T-cell (primary cell): Measurements from ENCODE around the gene ASCC1. TPM values are rescaled to one million over a fixed set of nuclear protein-coding genes. Genes with fewer than 3 reads are reported as not detected.

Source experiments
- ATAC-seq, 4 experiments: fragments of 200-7000 bp in 3 of 4; fragments of 150-1000 bp in 1 of 4; cut with Tn5 transposase; replicated peaks in 1 of 4; 1 replicate in 3 of 4; 2 replicates in 1 of 4; pipeline ENCODE4 v1.10.0; 2021; ENCODE audit warnings: moderate library complexity in 3 of 4, mild to moderate bottlenecking in 2 of 4, moderate number of reproducible peaks in 1 of 4
- CTCF ChIA-PET, 2 donors: fragments of 300-600 bp; sonication (Branson Sonifier 250); formaldehyde crosslinking; loops; one replicate each; lab custom pipeline; 2022; ENCODE audit warnings: antibody characterized with exemption in 2 of 2; lab: Charles Lee
- POLR2A ChIA-PET, 2 donors: fragments of 300-600 bp; sonication (Branson Sonifier 250); formaldehyde crosslinking; loops; one replicate each; lab custom pipeline; 2022; ENCODE audit warnings: antibody characterized with exemption in 2 of 2; lab: Charles Lee
- DNase-seq, 35 experiments: peaks; one replicate each; pipeline versions ENCODE4 v3.0.0 to v3.0.0-alpha.2; 2013 to 2023
- H3K27ac ChIP-seq: one replicate; pipeline ENCODE4 v1.5.1; 2013; ENCODE audit warnings: low read length
- H3K27me3 ChIP-seq, 2 experiments: replicated peaks in 1 of 2; 1 replicate in 1 of 2; 2 replicates in 1 of 2; pipeline versions ENCODE4 v1.6.1 to v1.7.0; 2013; ENCODE audit warnings: low read length in 1 of 2, mixed read lengths in 1 of 2; ENCODE audit not compliant: control insufficient read depth in 2 of 2, insufficient read depth in 2 of 2; ENCODE audit errors: extremely low read depth in 1 of 2
- H3K36me3 ChIP-seq, 2 donors: 1 replicate in 1 of 2; 2 replicates in 1 of 2; pipeline versions ENCODE4 v1.6.1 to v1.7.0; 2013; ENCODE audit warnings: low read length in 1 of 2; ENCODE audit not compliant: control insufficient read depth in 2 of 2, insufficient read depth in 1 of 2; ENCODE audit errors: extremely low read depth in 1 of 2
- H3K4me1 ChIP-seq, 2 experiments: 1 replicate in 1 of 2; 2 replicates in 1 of 2; pipeline versions ENCODE4 v1.6.1 to v1.7.0; 2013; ENCODE audit warnings: low read length in 2 of 2, mixed read lengths in 1 of 2; ENCODE audit not compliant: insufficient read depth in 2 of 2, control insufficient read depth in 1 of 2; ENCODE audit errors: extremely low read depth in 1 of 2
- H3K4me3 ChIP-seq, 2 donors: 1 replicate in 1 of 2; 2 replicates in 1 of 2; pipeline versions ENCODE4 v1.5.1 to v1.7.0; 2013; ENCODE audit warnings: mild to moderate bottlenecking in 2 of 2, low read length in 1 of 2, moderate library complexity in 1 of 2; ENCODE audit not compliant: control insufficient read depth in 1 of 2; ENCODE audit errors: extremely low read depth in 1 of 2
- H3K9me3 ChIP-seq: 2 replicates; pipeline ENCODE4 v1.7.0; 2013
- H3K27ac Mint-ChIP-seq, 2 donors: one replicate each; pipeline ENCODE4 v1.8.0; 2020 to 2021; ENCODE audit warnings: mild to moderate bottlenecking in 2 of 2, mixed read lengths in 2 of 2
- H3K27me3 Mint-ChIP-seq, 2 donors: one replicate each; pipeline ENCODE4 v1.8.0; 2021 to 2022; ENCODE audit warnings: mixed read lengths in 2 of 2
- H3K36me3 Mint-ChIP-seq: one replicate; pipeline ENCODE4 v1.8.0; 2021; ENCODE audit warnings: mixed read lengths
- H3K4me1 Mint-ChIP-seq, 3 donors: one replicate each; pipeline ENCODE4 v1.8.0; 2020 to 2022; ENCODE audit warnings: mixed read lengths in 3 of 3, mild to moderate bottlenecking in 1 of 3
- H3K4me3 Mint-ChIP-seq, 3 donors: one replicate each; pipeline ENCODE4 v1.8.0; 2020 to 2022; ENCODE audit warnings: mild to moderate bottlenecking in 3 of 3, mixed read lengths in 3 of 3, moderate library complexity in 3 of 3
- H3K9me3 Mint-ChIP-seq, 3 donors: one replicate each; pipeline ENCODE4 v1.8.0; 2020 to 2022; ENCODE audit warnings: mixed read lengths in 3 of 3
- WGBS: methylation state at CpG from one replicate; pipeline ENCODE4 v1.1.5; 2013; ENCODE audit warnings: missing lambda C conversion rate; ENCODE audit not compliant: insufficient coverage; 5-methylcytosine and 5-hydroxymethylcytosine counted together
- total RNA-seq, 35 experiments: library from RNA in 6 of 35; stranded (reverse) in 6 of 35; fragments of 120-200 nt in 1 of 35; gene quantifications; one replicate each; pipeline versions ENCODE4 v1.2.1 to v1.2.4 and lab custom pipeline; 2013 to 2026

ASCC1 gene
- total RNA-seq, 5 donors from 2014 or later (not counting 1 experiment from before 2014, with no cell fraction given): 15.7 to 24.1 (median 21.7) TPM

DNA sequence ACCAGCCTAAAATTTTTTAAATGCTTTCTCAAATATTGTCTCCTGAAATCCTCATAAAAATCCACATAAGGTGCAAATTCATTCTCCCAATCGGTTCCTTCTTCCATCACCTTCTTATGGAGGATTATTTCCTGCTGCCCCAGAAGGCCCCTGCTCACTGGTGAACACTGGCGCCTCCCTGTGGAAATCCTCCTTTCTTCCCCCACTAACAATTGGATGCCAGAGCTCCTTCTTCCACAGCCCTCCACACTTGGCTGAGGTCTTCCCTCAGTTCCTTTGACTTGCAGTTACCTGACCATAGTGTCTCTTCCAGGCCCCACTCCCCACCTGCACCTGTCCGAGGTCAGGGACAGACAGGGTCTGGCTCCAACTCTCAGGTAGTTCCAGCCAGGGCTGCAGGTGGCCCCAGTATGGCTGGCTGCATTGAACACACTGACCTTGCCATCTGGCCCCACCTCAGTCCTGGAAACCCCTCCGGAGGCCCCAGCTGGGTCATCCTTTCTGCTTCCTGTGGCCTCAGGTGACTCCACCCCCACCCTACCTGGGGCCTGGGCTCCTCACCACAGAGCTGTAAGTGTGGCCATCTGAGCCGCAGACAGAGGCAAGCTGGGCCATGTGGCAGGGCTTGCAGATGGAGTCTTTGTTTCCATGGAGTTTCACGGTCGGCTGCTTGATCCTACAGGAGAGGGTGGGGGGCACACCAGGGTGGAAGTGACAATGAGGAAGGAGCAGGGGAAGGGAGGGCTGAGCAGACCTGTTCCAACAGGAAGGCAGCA lies 146.1 kb downstream of the ASCC1 start:
- POLR2A ChIA-PET: interaction anchor here in 1 of 2 donors (1.0 kb wide), 1 partner anchor 15 kb away, joined by 5 read pairs; no protein-coding TSS in a partner anchor
- peak in 1 of 35 experiments; percentile 18 for DNase-seq
- Histone ChIP-seq H3K27ac (peak overlapping the region; percentile 34), H3K4me3 (no peak overlapping the region), H3K36me3 (peaks cover 17 to 98% of the 10 kb centered on the region in 2 donors), H3K9me3 (no peaks in the 10 kb centered on the region), H3K27me3 (no peaks in the 10 kb centered on the region), H3K4me1 (peaks cover 0 to 52% of the 10 kb centered on the region in 2 experiments)
- 70% methylated on average over 6 of the region's 7 CpGs for WGBS
- Mint-ChIP-seq H3K4me3 (peak overlapping the region in 2 of 3 donors; percentile 11 to 46), H3K27me3 (no peaks in the 10 kb centered on the region), H3K9me3 (no peaks in the 10 kb centered on the region), H3K27ac (peak overlapping the region; percentile 66 to 84), H3K36me3 (peaks cover 44% of the 10 kb centered on the region), H3K4me1 (peaks cover 39 to 57% (median 50%) of the 10 kb centered on the region in 3 donors)
- ATAC-seq: no peak
- CTCF ChIA-PET: interaction anchor here in 1 of 2 donors (0.7 kb wide), 1 partner anchor 271 kb away, joined by 7 read pairs; no protein-coding TSS in a partner anchor

GRCh38 chr10:72068901-72069446 lies 147.1 kb downstream of the ASCC1 start:
- peak overlapping the region in 1 of 3 donors; percentile 46 for H3K4me3 Mint-ChIP-seq
- H3K9me3 Mint-ChIP-seq: no peaks in the 10 kb centered on the region

GRCh38 chr10:72068126-72068765 lies 147.8 kb downstream of the ASCC1 start:
- Histone ChIP-seq H3K9me3 (no peaks in the 10 kb centered on the region), H3K4me3 (no peak overlapping the region), H3K27me3 (no peaks in the 10 kb centered on the region), H3K36me3 (peaks cover 23 to 95% of the 10 kb centered on the region in 2 donors), H3K4me1 (peaks cover 0 to 36% of the 10 kb centered on the region in 2 experiments), H3K27ac (peak overlapping the region; percentile 22)
- peak overlapping the region in 1 of 2 donors; percentile 27 for H3K27ac Mint-ChIP-seq
- peaks cover 50% of the 10 kb centered on the region for H3K36me3 Mint-ChIP-seq
- no peak for DNase-seq
- H3K4me3 Mint-ChIP-seq: peak overlapping the region in 1 of 3 donors; percentile 46
- H3K4me1 Mint-ChIP-seq: peaks cover 24 to 42% (median 41%) of the 10 kb centered on the region in 3 donors
- H3K9me3 Mint-ChIP-seq: no peaks in the 10 kb centered on the region
- ATAC-seq: peak in 1 of 4 experiments; percentile 11
- ChIA-PET POLR2A (no interaction called here), CTCF (no interaction called here)
- WGBS: 96% methylated on average over 8 of the region's 11 CpGs
- no peaks in the 10 kb centered on the region for H3K27me3 Mint-ChIP-seq

More at GRCh38 chr10:72068901-72069446, 147.1 kb downstream of the ASCC1 start:
- H3K27me3 ChIP-seq: no peaks in the 10 kb centered on the region
- H3K4me3 ChIP-seq: no peak overlapping the region
- Mint-ChIP-seq H3K27ac (peak overlapping the region; percentile 76 to 84), H3K36me3 (peaks cover 47% of the 10 kb centered on the region), H3K27me3 (no peaks in the 10 kb centered on the region), H3K4me1 (peaks cover 32 to 48% (median 42%) of the 10 kb centered on the region in 3 donors)
- ChIA-PET CTCF (interaction anchor here in 1 of 2 donors (0.6 to 0.7 kb wide), 3 partner anchors 30 to 272 kb away, joined by 3 to 7 read pairs (median 3); no protein-coding TSS in a partner anchor), POLR2A (no interaction called here)
- WGBS: 85% methylated on average over 11 of the region's 12 CpGs
- H3K9me3 ChIP-seq: no peaks in the 10 kb centered on the region
- DNase-seq (no peak), ATAC-seq (no peak)
- peak overlapping the region; percentile 22 for H3K27ac ChIP-seq
- H3K4me1 ChIP-seq: peaks cover 0 to 43% of the 10 kb centered on the region in 2 experiments
- peaks cover 17 to 95% of the 10 kb centered on the region in 2 donors for H3K36me3 ChIP-seq

- Histone ChIP-seq H3K27me3 (no peaks in the 10 kb centered on the region), H3K4me1 (peaks cover 0 to 29% of the 10 kb centered on the region in 2 experiments), H3K4me3 (no peak overlapping the region), H3K27ac (no peak overlapping the region), H3K9me3 (no peaks in the 10 kb centered on the region), H3K36me3 (peaks cover 25 to 95% of the 10 kb centered on the region in 2 donors)
- H3K9me3 Mint-ChIP-seq: no peaks in the 10 kb centered on the region
- WGBS: 84% methylated on average over 12 of the region's 13 CpGs
- ATAC-seq (no peak), DNase-seq (no peak)
- ChIA-PET POLR2A (no interaction called here), CTCF (no interaction called here)
- peaks cover 53% of the 10 kb centered on the region for H3K36me3 Mint-ChIP-seq
- H3K27me3 Mint-ChIP-seq: no peaks in the 10 kb centered on the region
- peaks cover 20 to 39% (median 38%) of the 10 kb centered on the region in 3 donors for H3K4me1 Mint-ChIP-seq
- no peak overlapping the region for H3K4me3 Mint-ChIP-seq
- peak overlapping the region; percentile 22 to 23 for H3K27ac Mint-ChIP-seq
These were observed 148.5 kb downstream of the ASCC1 start for GRCh38 chr10:72067463-72068125.

DNA sequence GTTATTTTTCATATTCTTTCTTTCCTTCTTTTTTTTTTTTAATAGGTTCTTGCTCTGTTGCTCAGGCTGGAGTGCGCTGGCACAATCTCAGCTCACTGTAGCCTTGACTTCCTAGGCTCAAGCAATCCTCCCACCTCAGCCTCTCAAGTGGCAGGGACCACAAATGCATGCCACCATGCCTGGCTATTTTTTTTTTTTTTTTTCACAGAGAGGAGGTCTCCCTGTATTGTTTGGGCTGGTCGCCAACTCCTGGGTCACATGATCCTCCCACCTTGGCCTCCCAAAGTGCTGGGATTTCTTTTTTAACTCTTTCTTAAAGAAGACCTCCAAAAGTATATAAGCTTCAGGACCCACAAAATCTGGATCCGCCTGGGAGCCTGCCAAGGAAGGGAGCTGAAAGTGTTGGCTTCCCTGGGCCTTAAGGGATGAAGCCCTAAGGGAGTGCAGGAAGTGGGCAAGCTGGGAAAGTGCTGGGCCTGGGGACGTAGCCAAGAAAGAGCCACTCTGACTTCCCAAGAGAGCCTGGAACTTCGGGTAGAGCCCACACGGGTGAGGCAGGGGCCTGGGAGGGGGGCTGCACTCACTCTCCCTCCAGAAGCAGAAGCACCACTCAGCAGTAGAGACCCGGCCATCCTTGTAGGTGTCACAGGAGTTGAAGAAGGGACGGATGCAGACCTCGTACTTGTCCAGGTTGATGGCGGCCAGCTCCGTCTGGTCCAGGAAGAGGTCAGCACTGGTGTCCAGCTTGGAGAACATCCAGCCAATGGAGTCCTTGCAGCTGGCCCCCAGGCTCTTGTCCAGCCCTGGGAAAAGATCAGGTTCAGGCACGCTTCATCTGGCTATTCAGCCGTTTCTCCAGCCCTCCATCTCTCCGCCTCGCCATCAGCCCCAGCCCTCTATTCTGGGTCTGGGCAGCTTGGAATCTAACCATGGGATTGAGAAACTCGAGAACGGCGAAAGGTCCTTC lies 149.5 kb downstream of the ASCC1 start:
- CTCF ChIA-PET: interaction anchor here in 1 of 2 donors (0.7 kb wide), 1 partner anchor 18 kb away, joined by 4 read pairs; no protein-coding TSS in a partner anchor
- Mint-ChIP-seq H3K36me3 (peaks cover 49% of the 10 kb centered on the region), H3K27ac (peak overlapping the region; percentile 11 to 66), H3K9me3 (no peaks in the 10 kb centered on the region), H3K4me1 (peaks cover 17 to 40% (median 34%) of the 10 kb centered on the region in 3 donors), H3K27me3 (no peaks in the 10 kb centered on the region), H3K4me3 (no peak overlapping the region)
- Histone ChIP-seq H3K4me1 (peaks cover 0 to 22% of the 10 kb centered on the region in 2 experiments), H3K4me3 (no peak overlapping the region), H3K36me3 (peaks cover 24 to 95% of the 10 kb centered on the region in 2 donors), H3K27me3 (no peaks in the 10 kb centered on the region), H3K9me3 (no peaks in the 10 kb centered on the region), H3K27ac (peak overlapping the region; percentile 13)
- POLR2A ChIA-PET: interaction anchor here (0.6 to 1.1 kb wide), 5 partner anchors 10 to 208 kb away, joined by 3 to 5 read pairs (median 3); no protein-coding TSS in a partner anchor
- DNase-seq (no peak), ATAC-seq (no peak)
- 90% methylated on average over 13 of the region's 18 CpGs for WGBS
